ENCODE measurements around the gene ZNF594. TPM values are rescaled to one million over a fixed set of nuclear protein-coding genes. Genes with fewer than 3 reads are reported as not detected.
"Not testable (repeated sequence)": the region's sequence is repeated elsewhere in the genome, so short reads cannot be mapped to it uniquely, and the experiment has no call there.

Gene ZNF594
- total RNA-seq = 39.0 TPM

DNA sequence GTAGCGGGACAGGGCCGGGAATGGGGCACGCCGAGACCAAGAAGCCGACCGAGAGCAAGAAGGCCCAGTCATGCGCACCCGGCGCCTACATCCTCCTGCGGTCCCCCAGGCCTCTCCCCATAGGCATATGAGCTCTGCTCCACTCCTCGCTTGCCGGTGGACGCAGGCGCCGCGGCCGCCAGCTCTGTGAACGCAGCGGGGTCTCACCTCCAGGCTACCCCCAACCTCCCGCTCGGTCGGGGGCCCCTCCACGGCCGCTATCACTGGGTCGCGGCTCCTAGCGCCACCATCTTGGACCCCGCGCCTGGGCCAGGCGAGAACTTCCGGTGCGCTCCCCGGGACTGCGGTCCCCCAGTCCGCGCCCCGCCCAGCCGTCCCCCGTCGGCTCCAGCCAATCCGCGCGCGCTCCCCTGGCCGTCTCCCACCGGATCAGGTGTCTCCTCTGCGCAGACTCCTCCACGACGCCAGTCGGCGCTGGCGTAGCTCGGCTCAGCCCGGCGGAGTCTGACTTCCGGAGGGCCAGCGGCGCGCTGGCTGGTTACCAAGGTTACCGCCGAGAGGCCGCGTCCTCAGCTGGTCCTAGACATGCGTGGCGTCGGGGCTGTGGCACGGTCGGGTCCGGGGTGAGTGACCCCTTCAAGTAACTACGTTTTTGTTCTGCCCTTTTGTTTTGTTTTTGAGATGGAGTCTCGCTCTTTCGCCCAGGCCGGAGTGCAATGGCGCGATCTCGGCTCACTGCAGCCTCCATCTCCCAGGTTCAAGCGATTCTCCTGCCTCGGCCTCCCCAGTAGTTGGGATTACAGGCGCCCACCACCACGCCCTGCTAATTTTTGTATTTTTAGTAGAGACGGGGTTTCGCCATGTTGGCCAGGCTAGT is at the start of gene ZNF594:
Gene ZNF594 (minus strand): TSS at position 328 of the 877 bp plus-strand sequence. CDS start 7,612 bp downstream, outside the sequence.
- peak; percentile 90 for DNase-seq

DNA sequence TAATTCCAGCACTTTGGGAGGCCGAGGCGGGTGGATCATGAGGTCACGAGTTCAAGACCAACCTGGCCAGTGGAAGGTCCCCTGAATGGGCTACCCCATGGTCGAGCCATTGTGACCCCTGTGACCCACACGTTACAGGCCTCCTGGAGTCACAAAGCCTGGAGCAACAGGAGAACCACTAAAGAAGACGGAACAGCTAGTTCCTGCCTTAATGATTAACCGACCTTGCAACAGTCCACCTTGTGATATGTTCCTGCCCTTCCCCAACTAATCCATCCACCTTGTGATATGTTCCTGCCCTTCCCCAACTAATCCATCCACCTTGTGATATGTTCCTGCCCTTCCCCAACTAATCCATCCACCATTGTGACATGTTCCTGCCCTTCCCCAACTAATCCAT is 48.1 kb upstream of the ZNF594 start:
- DNase-seq = not testable (repeated sequence)

DNA sequence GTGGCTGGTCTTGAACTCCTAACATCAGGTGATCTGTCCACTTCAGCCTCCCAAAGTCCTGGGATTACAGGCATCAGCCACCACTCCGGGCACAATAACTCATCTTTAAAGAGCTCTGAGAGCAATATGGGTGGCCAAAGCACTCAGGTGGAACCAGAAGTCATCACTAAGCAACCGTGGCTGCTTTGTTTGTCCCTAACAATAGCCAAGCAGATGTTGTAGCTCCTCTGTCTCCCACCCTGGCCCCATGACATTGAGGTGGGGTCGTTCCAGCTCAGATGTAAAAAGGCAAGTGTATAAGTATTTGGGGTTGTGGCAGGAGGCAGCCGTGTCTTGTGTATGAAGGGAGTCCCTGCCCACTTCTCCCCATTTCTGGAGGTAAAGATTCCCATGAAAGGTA is 46.7 kb upstream of the ZNF594 start:
- DNase-seq = no peak

DNA sequence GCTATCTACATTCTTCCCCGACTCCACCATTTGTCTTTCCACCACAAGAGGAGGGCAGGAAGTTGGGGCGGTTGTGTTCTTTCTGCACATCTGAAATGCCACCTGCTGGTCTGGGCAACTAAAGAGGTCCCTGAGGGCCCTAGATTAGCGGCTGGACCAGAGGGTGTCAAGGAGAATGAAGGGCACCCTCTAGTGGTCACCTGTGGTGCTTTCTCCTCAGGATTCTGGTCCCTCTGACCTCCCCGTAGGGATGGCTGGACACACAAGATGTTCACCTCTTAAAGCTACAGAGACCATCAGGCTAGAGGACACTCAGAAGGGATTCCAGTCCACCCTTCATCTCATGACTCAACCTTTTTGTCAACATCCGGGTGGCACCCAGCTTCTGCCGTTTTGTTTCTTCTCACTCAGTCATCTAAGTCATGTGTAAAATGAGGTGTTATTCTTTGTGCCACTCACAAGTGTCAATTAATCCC is 45.9 kb upstream of the ZNF594 start:
- DNase-seq = no peak

DNA sequence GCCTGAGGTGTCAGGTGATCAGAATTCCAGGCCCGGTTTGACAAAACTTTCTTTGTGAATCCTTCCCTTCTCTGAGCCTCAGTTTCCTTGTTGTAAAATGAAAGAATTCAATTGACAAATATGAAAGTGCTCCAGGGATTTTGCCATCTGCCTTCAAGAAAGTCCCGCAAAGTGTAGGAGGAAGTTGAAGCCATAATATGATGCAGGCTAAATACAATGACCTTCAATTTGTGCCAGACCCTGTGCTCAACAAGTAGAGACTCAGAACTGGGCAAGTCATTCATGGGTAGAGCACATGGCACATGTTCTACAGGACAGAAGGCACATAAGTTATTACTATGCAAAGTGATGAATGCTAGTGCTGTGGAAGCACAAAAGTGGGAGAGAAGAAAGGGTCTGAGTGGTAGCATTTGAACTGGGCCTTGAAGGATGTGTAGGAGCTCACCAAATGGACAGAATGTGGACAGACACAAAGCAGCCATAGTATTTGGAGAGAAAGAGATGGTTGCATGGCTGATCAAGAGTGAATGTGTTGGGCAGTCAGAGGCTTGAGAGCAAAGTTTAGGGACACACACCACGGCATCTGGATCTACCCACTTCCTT is 45.4 kb upstream of the ZNF594 start:
- DNase-seq = no peak

DNA sequence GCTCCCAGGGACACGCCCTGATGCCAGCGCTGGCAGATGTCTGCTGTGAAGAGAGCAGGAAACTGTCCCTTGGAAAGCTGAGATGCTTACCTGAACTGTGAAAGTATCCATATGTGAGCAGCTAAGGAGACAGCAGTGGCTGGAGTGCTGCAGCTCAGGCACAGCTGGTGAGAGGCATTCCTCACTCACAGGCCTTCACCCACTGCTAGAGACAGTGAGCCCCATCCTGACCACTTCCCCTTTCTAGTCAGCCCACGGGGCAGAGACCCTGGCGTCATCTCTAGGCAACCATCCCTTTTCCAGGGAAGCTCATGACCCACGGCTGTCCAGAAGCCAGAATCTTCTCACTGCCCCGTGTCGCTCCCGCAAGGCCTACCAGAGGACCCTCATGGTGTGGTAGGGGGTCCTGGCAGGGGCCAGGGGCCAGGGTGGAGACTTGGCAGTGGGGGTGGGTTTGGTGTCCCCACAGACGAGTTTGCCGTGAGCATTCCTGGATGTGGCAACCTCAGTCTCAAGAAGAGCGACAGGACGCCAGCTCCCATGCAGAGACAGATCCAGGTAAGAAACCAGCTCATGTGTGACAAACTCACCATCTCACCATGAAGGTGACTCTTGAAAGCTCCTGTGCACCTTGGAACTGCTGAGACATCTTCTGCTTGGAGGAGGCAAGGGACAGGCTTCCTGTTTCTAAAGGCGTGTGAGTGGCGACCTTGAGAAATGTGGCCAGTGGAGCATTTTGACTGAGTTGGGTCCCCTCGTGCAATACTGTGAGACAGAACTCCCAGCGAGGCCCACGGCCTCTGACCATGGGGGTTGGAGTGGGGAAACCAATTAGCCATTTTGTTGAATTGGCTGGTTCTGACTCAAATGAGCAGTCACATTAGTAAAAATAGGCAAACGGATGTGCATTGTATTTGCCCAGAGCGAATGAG is 43.2 kb upstream of the ZNF594 start, which contains the start of gene SCIMP:
Gene SCIMP (minus strand): TSS at position 216 of the 932 bp plus-strand sequence. CDS start 105 bp downstream, at position 111.
- no peak for DNase-seq

DNA sequence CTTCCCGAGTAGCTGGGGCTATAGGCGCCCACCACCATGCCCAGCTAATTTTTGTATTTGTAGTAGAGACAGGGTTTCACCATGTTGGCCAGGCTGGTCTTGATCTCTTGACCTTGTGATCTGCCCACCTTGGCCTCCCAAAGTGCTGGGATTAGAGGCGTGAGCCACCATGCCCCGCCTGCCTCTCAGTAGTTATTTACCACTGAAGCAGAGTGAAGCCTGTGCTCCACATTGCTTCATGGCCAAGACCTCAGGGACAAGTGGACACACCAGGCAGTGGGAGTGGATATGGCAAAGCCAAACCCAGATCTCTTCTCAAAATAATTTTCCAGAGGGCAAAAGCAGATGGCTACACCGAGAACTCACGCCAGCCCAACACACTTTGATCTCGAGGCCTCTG is 41.8 kb upstream of the ZNF594 start:
- not testable (repeated sequence) for DNase-seq

DNA sequence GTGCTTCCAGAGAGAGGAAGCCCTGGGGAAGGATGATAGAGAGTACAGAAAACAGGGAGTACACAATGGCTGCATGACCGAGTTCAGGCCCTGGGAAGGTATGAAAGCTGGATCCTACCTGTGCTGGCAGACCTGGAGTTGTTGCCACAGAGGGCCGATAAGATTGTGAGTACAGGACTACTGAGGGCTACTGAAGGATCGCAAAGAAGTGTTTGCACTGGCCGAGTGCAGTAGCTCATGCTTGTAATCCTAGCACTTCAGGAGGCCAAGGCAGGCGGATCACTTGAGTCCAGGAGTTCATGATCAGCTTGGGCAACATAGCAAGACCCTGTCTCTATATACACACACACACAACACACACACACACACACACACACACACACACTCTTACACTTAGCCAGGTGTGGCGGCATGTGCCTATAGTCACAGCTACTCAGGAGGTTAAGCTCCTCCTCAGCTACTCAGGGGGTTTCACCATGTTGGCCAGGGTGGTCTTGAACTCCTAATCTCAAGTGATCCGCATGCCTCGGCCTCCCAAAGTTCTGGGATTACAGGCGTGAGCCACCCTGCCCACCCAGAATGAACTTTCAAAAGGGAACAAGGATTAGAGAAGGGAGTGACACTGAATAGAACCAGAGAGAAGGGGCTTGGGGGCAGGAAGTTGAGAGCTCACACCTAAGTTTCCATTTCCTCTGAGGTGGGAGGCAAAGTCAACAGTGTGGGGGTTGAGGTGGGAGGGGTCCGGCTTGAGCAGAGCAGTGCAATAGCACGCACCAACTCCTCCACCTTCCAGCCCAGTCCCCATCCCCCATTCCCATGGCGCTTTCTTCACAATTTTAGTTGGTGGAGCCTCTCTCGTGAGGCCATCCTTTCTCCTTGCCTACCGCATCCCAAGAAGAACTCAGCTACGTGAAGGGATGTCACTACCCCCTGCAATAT is 35.5 kb upstream of the ZNF594 start:
- DNase-seq = no peak

DNA sequence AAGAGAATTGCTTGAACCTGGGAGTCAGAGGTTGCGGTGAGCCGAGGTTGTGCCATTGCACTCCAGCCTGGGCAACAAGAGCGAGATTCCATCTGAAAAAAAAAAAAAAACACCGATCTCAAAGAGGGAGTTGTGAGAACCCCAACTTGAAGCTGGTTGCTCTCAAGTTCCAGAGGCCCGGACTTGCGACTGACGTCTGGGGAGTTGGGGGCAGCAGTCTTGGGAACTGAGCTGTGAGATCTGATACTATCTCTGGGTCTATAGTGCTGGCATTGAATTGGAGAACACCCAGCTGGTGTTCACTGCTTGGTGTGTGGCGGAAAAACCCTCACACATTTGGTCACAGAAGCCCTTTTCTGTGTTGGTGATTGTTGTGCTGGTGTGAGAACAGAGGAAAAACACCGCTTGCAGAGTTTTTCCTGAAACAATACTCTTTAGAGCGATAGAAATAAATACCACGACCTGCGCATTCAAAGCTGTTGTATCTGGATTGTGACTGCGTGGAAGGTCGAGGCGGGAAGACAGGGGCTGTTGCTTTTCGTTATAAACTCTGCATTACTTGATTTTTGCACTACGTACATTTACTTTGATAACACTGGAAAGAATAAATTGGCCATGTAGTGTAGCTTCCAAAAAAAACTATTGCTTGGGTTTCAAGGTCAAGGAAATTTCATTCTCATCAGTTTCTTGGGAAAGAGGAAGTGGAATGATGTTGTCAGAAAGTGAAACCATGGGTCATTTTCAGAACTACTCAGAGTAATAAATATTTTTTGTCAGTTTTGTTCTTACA is 34.2 kb upstream of the ZNF594 start:
- no peak for DNase-seq

DNA sequence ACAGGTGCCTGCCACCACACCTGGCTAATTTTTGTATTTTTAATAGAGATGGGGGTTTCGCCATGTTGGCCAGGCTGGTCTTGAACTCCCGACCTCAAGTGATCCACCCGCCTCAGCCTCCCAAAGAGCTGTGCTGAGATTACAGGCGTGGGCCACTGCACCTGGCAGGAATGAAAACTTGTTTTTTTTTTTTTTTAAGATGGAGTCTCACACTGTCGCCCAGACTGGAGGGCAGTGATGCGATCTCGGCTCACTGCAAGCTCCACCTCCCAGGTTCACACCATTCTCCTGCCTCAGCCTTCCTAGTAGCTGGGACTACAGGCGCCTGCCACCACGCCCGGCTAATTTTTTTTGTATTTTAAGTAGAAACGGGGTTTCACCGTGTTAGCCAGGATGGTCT is 30.2 kb upstream of the ZNF594 start:
- not testable (repeated sequence) for DNase-seq

DNA sequence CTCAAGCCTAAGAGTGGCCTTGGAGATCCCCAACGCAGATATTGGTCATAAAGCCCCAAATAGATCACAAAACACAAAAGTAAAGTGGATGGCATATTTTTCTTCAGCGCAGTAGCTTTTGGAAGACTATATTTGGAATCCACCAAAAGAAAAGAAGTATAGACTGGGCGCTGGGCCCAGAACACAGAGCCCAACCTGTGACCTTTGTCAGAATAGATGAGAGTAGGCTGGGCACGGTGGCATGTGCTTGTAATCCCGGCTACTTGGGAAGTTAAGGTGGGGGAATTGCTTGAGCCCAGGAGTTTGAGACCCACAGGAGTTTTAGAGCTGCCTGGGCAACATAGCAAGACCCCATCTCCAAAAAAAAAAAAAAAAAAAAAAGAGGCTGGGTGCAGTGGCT is 28.4 kb upstream of the ZNF594 start:
- no peak for DNase-seq

DNA sequence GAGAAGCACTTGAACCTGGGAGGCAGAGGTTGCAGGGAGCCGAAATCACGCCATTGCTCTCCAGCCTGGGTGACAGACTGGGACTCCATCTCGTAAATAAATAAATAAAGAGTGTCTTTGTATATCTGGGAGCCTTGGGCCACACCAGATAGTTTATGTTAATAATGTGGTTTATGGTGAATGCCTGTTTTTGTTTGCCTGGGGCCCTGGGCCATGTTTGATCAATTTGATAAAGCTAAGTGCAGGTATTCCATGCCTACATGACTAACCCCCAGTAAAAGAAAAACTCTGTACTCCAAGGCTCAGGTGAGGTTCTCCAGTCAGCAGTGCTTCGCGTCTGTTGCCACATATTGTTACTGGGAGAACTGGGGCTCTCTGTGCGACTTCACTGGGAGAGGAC is 27.9 kb upstream of the ZNF594 start:
- DNase-seq = no peak

DNA sequence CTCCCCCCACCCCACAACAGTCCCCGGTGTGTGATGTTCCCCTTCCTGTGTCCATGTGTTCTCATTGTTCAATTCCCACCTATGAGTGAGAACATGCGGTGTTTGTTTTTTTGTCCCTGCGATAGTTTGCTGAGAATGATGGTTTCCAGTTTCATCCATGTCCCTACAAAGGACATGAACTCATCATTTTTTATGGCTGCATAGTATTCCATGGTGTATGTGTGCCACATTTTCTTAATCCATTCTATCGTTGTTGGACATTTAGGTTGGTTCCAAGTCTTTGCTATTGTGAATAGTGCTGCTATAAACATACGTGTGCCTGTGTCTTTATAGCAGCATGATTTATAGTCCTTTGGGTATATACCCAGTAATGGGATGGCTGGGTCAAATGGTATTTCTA is 25.9 kb upstream of the ZNF594 start:
- not testable (repeated sequence) for DNase-seq

DNA sequence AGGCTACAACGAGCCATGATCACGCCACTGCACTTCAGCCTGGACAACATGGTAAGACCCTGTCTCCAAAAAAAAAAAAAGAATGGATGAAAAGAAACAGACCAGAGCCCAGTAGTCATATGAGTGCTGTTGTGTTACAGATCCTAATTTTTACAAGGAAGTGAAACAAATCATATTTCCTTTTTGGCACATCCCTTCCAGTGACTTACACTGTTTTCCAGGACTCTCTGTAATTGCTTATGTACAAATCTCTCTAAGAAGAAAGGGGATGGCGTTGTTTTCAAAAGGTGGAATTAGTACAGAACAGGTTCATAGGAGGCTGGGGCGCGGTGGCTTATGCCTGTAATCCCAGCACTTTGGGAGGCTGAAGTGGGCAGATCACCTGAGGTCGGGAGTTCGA is 19.8 kb upstream of the ZNF594 start:
- DNase-seq = no peak

DNA sequence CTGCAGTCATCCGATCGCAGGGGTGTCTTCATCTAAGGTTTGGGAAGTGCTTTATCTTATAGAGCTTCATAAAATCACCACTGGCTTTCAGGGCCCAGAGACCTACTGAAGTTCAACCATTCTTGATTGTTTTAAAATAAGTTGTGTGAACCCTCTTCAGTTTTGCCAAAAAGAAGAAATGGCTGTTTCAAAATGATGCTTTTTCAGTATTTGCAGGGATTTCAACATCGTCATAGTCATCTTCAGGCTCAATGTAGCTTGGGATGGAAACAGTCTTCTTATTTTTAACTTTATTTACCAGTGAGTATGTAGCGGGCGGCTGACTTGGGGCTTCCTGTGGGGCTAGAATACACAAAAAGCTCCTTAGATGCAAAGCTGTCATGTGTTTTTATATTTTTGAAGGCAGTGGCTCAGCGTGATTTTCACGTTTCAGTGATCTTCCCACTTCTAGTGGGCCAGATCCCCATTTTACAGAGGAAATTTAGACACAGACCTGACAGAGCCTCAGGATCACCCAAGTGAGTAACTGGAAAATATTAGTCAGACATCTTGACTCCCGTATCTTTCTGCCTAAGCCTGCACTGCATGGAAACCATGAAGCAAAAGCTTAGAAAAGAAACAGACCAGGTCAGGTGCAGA is 19.1 kb upstream of the ZNF594 start:
- DNase-seq = no peak

DNA sequence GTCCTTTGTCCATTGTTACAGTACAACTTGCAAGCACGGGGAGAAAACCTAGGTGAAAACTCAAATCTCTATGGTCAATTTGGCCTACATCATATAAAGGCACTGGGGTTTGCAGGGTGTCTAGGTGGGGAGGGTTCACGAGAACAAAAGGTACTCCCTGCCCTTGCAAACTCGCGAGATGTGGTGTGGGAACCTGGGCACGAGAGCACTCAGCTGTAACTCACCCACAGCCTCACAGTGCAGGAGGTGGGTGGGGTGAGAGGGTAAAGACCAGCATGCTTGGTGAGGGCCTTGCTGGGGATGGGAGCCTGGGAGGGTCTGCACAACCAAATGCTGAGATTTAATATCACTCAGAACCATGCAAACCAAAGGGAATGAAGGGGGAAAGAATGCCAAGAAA is 18.4 kb upstream of the ZNF594 start:
- DNase-seq = no peak

DNA sequence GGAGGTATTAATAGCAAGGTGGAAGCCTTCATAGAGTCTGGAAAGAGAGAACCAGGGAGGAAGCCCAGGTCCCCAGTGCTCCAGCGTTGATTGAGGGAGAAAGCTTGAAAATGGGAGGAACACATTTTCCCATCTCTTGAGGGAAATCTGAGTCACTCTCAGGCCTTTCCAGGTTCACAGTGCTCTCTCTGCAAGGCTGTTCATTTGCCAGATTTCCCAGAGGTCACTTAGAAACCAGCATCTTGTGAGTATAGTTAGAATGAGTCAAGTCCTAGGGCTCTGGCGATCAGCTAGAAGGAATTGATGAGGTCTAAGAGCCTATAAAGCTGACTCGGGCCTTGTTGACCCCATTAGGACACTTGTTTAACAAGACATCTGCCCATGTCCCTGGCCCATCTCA is 17.7 kb upstream of the ZNF594 start:
- no peak for DNase-seq

DNA sequence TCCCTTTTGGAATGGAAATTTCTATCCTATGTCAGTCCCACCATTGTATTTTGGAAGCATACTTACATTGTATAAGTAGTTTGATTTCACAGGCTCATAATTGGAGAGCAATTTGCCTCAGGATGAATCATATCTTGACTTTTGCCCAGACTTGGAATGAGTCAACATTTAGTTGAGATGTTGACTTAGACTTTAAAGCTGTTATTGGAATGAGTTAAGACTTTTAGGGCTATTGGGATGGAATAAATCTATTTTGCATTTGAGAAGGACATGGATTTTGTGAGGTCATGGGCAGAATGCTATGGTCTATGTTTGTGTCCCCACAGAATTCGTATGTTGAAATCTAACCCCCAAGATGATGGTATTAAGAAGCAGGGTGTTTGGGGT is 12.2 kb upstream of the ZNF594 start:
- no peak for DNase-seq

DNA sequence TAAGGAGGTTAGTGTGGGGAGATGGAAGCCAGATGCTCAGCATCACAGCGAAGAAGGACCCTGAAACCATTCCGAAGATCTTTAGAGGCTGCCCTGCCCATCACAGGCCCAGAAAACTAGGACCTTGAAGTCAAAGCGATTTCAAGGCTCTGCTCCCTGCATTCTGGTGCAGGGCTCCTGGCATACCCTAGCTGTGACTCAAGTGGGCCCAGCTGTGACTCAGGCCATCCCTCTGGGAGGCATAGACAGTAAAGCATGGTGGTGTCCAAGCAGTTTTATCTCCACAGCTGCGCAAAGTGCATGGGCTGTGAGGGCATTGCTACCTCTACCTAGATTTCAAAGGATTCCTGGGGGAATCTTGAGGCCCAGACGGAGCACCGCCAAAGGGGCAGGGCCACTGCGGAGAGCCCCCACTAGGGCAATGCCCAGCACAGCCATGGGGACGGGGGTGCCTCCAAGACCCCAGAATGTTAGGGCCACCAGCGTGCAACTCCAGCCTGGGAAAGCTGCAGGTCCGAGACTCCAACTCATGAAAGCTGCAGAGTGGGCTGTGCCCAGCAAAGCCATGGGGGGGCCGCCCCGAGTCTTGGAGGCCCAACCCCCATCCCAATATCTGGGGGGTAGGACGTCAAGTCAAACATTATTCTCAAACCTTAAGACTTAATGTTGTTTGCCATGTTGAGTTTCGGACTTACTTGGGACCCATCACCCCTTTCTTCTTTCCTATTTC is 11.7 kb upstream of the ZNF594 start:
- no peak for DNase-seq

All from occipital lobe (tissue), 2 donors.